Measurements from ENCODE around the gene DAW1. TPM values are rescaled to one million over a fixed set of nuclear protein-coding genes. Genes with fewer than 3 reads are reported as not detected.

DAW1 gene
- total and polyA plus RNA-seq, 2 of the 4 experiments (the other 2 are of a cell fraction), result 0.86 to 1.4 TPM

DNA sequence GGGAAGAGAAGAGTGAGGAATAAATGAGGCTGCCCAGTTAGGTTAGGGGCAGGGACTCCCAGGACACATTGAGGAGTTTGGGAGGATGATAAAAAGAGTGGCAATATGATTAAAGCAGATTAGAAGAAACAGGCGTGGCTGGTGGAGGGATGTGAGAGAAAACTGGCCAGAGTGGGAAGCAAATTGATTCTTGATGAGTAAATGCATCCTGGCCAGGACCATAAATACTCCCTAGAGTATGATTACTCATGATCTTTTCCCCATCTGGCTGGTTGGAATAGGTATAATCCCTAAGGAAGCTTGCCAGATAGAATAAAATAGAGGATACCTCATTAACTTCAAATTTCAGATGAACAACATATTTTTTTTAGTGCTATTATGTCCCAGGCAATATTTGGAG lies 21.5 kb upstream of the DAW1 start:
- no peaks in the 10 kb centered on the region for H4K20me1 ChIP-seq (ENCODE audit: insufficient read depth, low read length)
- no peak overlapping the region for H4K91ac ChIP-seq (ENCODE audit: insufficient read depth, low read depth, low read length)
- H2BK5ac ChIP-seq (ENCODE audit: low read depth, low read length, poor library complexity, severe bottlenecking), result no peak overlapping the region
- TF ChIP-seq, protein P1, sequence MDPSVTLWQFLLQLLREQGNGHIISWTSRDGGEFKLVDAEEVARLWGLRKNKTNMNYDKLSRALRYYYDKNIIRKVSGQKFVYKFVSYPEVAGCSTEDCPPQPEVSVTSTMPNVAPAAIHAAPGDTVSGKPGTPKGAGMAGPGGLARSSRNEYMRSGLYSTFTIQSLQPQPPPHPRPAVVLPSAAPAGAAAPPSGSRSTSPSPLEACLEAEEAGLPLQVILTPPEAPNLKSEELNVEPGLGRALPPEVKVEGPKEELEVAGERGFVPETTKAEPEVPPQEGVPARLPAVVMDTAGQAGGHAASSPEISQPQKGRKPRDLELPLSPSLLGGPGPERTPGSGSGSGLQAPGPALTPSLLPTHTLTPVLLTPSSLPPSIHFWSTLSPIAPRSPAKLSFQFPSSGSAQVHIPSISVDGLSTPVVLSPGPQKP (IDR thresholded peaks at IDR 0.05; ENCODE audit: borderline replicate concordance, low read depth, low read length), result no peak
- TF ChIP-seq RAD21 (IDR thresholded peaks at IDR 0.05; ENCODE audit: low read length) (no peak), FOS (IDR thresholded peaks at IDR 0.05; ENCODE audit: low read depth, low read length) (no peak), RFX5 (IDR thresholded peaks at IDR 0.05; ENCODE audit: low read depth, low read length) (no peak), MAZ (IDR thresholded peaks at IDR 0.05; ENCODE audit: borderline replicate concordance, low read depth, low read length) (no peak), CEBPB (IDR thresholded peaks at IDR 0.05; ENCODE audit: low read depth, low read length) (no peak), BHLHE40 (IDR thresholded peaks at IDR 0.05; ENCODE audit: low read depth, low read length) (no peak), CHD1 (IDR thresholded peaks at IDR 0.05; ENCODE audit: low read depth, low read length) (no peak), POLR2A (IDR thresholded peaks at IDR 0.05; ENCODE audit: low read depth, low read length) (no peak), NFE2L2 (IDR thresholded peaks at IDR 0.05; ENCODE audit: low read depth, low read length) (no peak), SMC3 (IDR thresholded peaks at IDR 0.05; ENCODE audit: low read depth, low read length) (no peak), RCOR1 (IDR thresholded peaks at IDR 0.05; ENCODE audit: insufficient replicate concordance, low read length) (no peak), MXI1 (IDR thresholded peaks at IDR 0.05; ENCODE audit: borderline replicate concordance, low read depth, low read length) (no peak), MAFK (IDR thresholded peaks at IDR 0.05; ENCODE audit: low read depth, low read length) (no peak)
- TF ChIP-seq, protein P2, sequence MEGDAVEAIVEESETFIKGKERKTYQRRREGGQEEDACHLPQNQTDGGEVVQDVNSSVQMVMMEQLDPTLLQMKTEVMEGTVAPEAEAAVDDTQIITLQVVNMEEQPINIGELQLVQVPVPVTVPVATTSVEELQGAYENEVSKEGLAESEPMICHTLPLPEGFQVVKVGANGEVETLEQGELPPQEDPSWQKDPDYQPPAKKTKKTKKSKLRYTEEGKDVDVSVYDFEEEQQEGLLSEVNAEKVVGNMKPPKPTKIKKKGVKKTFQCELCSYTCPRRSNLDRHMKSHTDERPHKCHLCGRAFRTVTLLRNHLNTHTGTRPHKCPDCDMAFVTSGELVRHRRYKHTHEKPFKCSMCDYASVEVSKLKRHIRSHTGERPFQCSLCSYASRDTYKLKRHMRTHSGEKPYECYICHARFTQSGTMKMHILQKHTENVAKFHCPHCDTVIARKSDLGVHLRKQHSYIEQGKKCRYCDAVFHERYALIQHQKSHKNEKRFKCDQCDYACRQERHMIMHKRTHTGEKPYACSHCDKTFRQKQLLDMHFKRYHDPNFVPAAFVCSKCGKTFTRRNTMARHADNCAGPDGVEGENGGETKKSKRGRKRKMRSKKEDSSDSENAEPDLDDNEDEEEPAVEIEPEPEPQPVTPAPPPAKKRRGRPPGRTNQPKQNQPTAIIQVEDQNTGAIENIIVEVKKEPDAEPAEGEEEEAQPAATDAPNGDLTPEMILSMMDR (conservative IDR thresholded peaks at IDR 0.05; ENCODE audit: low read depth, low read length), result no peak
- TF ChIP-seq, protein P3, sequence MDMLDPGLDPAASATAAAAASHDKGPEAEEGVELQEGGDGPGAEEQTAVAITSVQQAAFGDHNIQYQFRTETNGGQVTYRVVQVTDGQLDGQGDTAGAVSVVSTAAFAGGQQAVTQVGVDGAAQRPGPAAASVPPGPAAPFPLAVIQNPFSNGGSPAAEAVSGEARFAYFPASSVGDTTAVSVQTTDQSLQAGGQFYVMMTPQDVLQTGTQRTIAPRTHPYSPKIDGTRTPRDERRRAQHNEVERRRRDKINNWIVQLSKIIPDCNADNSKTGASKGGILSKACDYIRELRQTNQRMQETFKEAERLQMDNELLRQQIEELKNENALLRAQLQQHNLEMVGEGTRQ (IDR thresholded peaks at IDR 0.05; ENCODE audit: low read depth, low read length), result no peak
- H3K4me2 ChIP-seq (ENCODE audit: low read depth, low read length), result no peak overlapping the region
- no peak overlapping the region for H2AK5ac ChIP-seq (ENCODE audit: low read depth, low read length)
- peak; percentile 43 for DNase-seq
- no peak overlapping the region for H3K9ac ChIP-seq (ENCODE audit: low read depth, low read length)
- H3K23ac ChIP-seq (ENCODE audit: low read depth, low read length), result no peak overlapping the region
- H4K5ac ChIP-seq (ENCODE audit: low read depth, low read length), result no peak overlapping the region
- H3K18ac ChIP-seq (ENCODE audit: low read depth, low read length), result no peak overlapping the region
- no peak for ATAC-seq (ENCODE audit: low read depth)
- H3K14ac ChIP-seq (replicated peaks; ENCODE audit: low read depth, low read length), result no peak overlapping the region
- no peak overlapping the region for H3K4ac ChIP-seq (ENCODE audit: low read depth, low read length)
- no peak overlapping the region for H2BK120ac ChIP-seq (ENCODE audit: low read depth, low read length)
- no peak overlapping the region for H2AFZ ChIP-seq (replicated peaks; ENCODE audit: low read length, poor library complexity)
- H2AK9ac ChIP-seq (replicated peaks; ENCODE audit: low read depth, low read length, poor library complexity), result no peak overlapping the region
- dilution Hi-C loops (cut with HindIII; ENCODE audit: low sequenced_read_pairs, unreplicated experiment) (no loop called here), intact Hi-C loops (cut with micrococcal nuclease) (no loop called here), in situ Hi-C loops (cut with MboI; ENCODE audit: low sequenced_read_pairs) (no loop called here)
- H3K9me3 ChIP-seq (ENCODE audit: control insufficient read depth, insufficient read depth, low read length), result no peaks in the 10 kb centered on the region
- H3K36me3 ChIP-seq (ENCODE audit: control insufficient read depth, insufficient read depth, low read length), result no peaks in the 10 kb centered on the region
- no peaks in the 10 kb centered on the region for H3K27me3 ChIP-seq (ENCODE audit: control insufficient read depth, insufficient read depth, low read length)
- no peak overlapping the region for H3K4me3 ChIP-seq (ENCODE audit: insufficient read depth, low read depth, low read length)
- no peak overlapping the region for H2BK15ac ChIP-seq (ENCODE audit: low read depth, low read length)
- H2BK20ac ChIP-seq (ENCODE audit: low read depth, low read length), result no peak overlapping the region
- no peaks in the 10 kb centered on the region for H3K4me1 ChIP-seq (ENCODE audit: control insufficient read depth, insufficient read depth, low read length)
- WGBS, 2 experiments (ENCODE audit: extremely low coverage in 2 of 2, insufficient read length in 1 of 2), result no CpG with 5 or more reads among the region's 1 CpG
- no TSS peak for BruUV-seq (replicated peaks)
- CTCF ChIA-PET, result no interaction called here
- H3K56ac ChIP-seq (ENCODE audit: extremely low read depth, insufficient read depth, low read length), result no peak overlapping the region
- POLR2A ChIA-PET (ENCODE audit: unreplicated experiment), result no interaction called here
- no peaks in the 10 kb centered on the region for H3K9me1 ChIP-seq (ENCODE audit: insufficient read depth, low read length)
- H3K79me1 ChIP-seq (ENCODE audit: low read depth in 1 of 2, low read length in 2 of 2), result no peaks in the 10 kb centered on the region
- H4K8ac ChIP-seq (ENCODE audit: low read depth in 2 of 2, low read length in 2 of 2), result no peak overlapping the region
- no peak overlapping the region for H3K27ac ChIP-seq (ENCODE audit: insufficient read depth, low read length)

Data from IMR-90 (cell line).